ENCODE data around the gene SELENOT. TPM values are rescaled to one million over a fixed set of nuclear protein-coding genes. Genes with fewer than 3 reads are reported as not detected.

The SELENOT gene
- polyA plus RNA-seq, 3 donors: 210 to 549 (median 492) TPM

GRCh38 chr3:150640256-150640655, 37.1 kb downstream of the SELENOT start:
- WGBS (ENCODE audit: insufficient coverage): no CpG with 5 or more reads among the region's 12 CpGs
- no peak for TF ChIP-seq CTCF (IDR thresholded peaks at IDR 0.05)
- intact Hi-C loops (cut with micrococcal nuclease): no loop called here
- Histone ChIP-seq H2AFZ (ENCODE audit: insufficient read depth, low read depth, low read length, poor library complexity, severe bottlenecking) (no peak overlapping the region), H3K27me3 (ENCODE audit: control insufficient read depth in 2 of 2, insufficient read depth in 2 of 2, low read length in 2 of 2) (no peaks in the 10 kb centered on the region), H3K4me2 (replicated peaks; ENCODE audit: extremely low read depth, low read length, poor library complexity, severe bottlenecking) (no peak overlapping the region), H3K4me1 (ENCODE audit: control insufficient read depth in 1 of 2, insufficient read depth in 2 of 2, low read length in 2 of 2) (no peaks in the 10 kb centered on the region), H3K79me2 (ENCODE audit: insufficient read depth, low read length) (no peaks in the 10 kb centered on the region), H4K20me1 (ENCODE audit: insufficient read depth, low read length) (no peaks in the 10 kb centered on the region), H3K9ac (ENCODE audit: insufficient read depth, low read length, poor library complexity, severe bottlenecking) (no peak overlapping the region), H3K9me3 (replicated peaks in 1 of 2; ENCODE audit: control insufficient read depth in 1 of 2, insufficient read depth in 1 of 2, low read length in 2 of 2) (no peaks in the 10 kb centered on the region), H3K27ac (ENCODE audit: low read depth in 1 of 2, low read length in 2 of 2) (no peak overlapping the region), H3K36me3 (replicated peaks in 1 of 2; ENCODE audit: control insufficient read depth in 1 of 2, insufficient read depth in 2 of 2, low read length in 2 of 2) (no peaks in the 10 kb centered on the region), H3K4me3 (replicated peaks in 1 of 3; ENCODE audit: low read depth in 2 of 3, low read length in 3 of 3) (no peak overlapping the region)
- Mint-ChIP-seq H3K4me3 (no peak overlapping the region), H3K4me1 (peaks cover 3% of the 10 kb centered on the region), H3K27ac (no peak overlapping the region), H3K27me3 (ENCODE audit: low read depth in 3 of 3) (peaks cover 1 to 4% (median 2%) of the 10 kb centered on the region in 3 donors), H3K9me3 (peaks cover 0 to 4% (median 0%) of the 10 kb centered on the region in 7 donors), H3K36me3 (no peaks in the 10 kb centered on the region)
- DNase-seq: no peak

GRCh38 chr3:150653110-150653561, 50.0 kb downstream of the SELENOT start:
- no peaks in the 10 kb centered on the region for H3K9me3 ChIP-seq (replicated peaks in 1 of 2; ENCODE audit: control insufficient read depth in 1 of 2, insufficient read depth in 1 of 2, low read length in 2 of 2)
- H3K27me3 Mint-ChIP-seq (ENCODE audit: low read depth in 3 of 3): peaks cover 0 to 2% (median 1%) of the 10 kb centered on the region in 3 donors
- H3K9me3 Mint-ChIP-seq: peaks cover 0 to under 1% (median 0%) of the 10 kb centered on the region in 7 donors
- no peaks in the 10 kb centered on the region for H3K36me3 Mint-ChIP-seq
- no peak for TF ChIP-seq CTCF (IDR thresholded peaks at IDR 0.05)
- intact Hi-C loops (cut with micrococcal nuclease): no loop called here
- no peak overlapping the region for H3K4me3 ChIP-seq (replicated peaks in 1 of 3; ENCODE audit: low read depth in 2 of 3, low read length in 3 of 3)
- peaks cover 7 to 11% of the 10 kb centered on the region in 2 donors for H3K4me1 ChIP-seq (ENCODE audit: control insufficient read depth in 1 of 2, insufficient read depth in 2 of 2, low read length in 2 of 2)
- no peak overlapping the region for H3K27ac ChIP-seq (ENCODE audit: low read depth in 1 of 2, low read length in 2 of 2)
- H3K27ac Mint-ChIP-seq: no peak overlapping the region
- no peak overlapping the region for H3K4me3 Mint-ChIP-seq
- no peaks in the 10 kb centered on the region for H3K79me2 ChIP-seq (ENCODE audit: insufficient read depth, low read length)
- WGBS (ENCODE audit: insufficient coverage): 96% methylated on average over 3 of the region's 4 CpGs
- H3K36me3 ChIP-seq (replicated peaks in 1 of 2; ENCODE audit: control insufficient read depth in 1 of 2, insufficient read depth in 2 of 2, low read length in 2 of 2): no peaks in the 10 kb centered on the region
- no peaks in the 10 kb centered on the region for H3K27me3 ChIP-seq (ENCODE audit: control insufficient read depth in 2 of 2, insufficient read depth in 2 of 2, low read length in 2 of 2)
- H3K9ac ChIP-seq (ENCODE audit: insufficient read depth, low read length, poor library complexity, severe bottlenecking): no peak overlapping the region
- H2AFZ ChIP-seq (ENCODE audit: insufficient read depth, low read depth, low read length, poor library complexity, severe bottlenecking): no peak overlapping the region
- H4K20me1 ChIP-seq (ENCODE audit: insufficient read depth, low read length): no peaks in the 10 kb centered on the region
- H3K4me1 Mint-ChIP-seq: peaks cover 8% of the 10 kb centered on the region
- no peak for DNase-seq
- no peak overlapping the region for H3K4me2 ChIP-seq (replicated peaks; ENCODE audit: extremely low read depth, low read length, poor library complexity, severe bottlenecking)
